ENCODE data around the gene CA10. TPM values are rescaled to one million over a fixed set of nuclear protein-coding genes. Genes with fewer than 3 reads are reported as not detected.

Gene CA10
- total and polyA plus RNA-seq, 2 donors (not counting 3 experiments of a cell fraction or from before 2014, with no cell fraction given), result not detected

DNA sequence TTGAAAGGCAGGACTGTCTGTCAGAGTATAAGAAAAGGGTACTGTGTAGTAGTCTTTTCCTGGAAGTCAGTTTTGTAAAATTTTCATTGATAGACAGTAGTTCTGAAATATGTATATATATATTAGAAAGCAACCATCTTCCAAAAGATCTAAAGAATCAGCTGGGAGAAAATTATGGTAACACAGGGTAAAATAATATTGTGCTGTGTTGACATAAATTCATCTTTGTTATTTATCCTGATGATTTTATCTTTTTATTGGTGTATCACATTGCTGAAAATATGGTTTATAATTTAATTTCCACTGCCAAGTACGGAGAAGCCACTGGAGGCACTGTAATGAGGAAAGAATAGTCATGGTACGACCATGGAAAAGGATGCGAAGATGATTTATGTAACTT lies 324.9 kb downstream of the CA10 start:
- dilution Hi-C loops (cut with MboI; ENCODE audit: extremely low pct_ligation_motif_present, low sequenced_read_pairs), result no loop called here
- ChIA-PET CTCF (no interaction called here), POLR2A (no interaction called here)
- BruUV-seq (replicated peaks), result no TSS peak
- Histone ChIP-seq H3K9me1 (replicated peaks; ENCODE audit: control insufficient read depth, extremely low read depth, insufficient read depth, low read length) (no peaks in the 10 kb centered on the region), H3K36me3 (ENCODE audit: control insufficient read depth in 2 of 2, extremely low read depth in 1 of 2, insufficient read depth in 2 of 2, low read length in 2 of 2) (no peaks in the 10 kb centered on the region), H3K27ac (ENCODE audit: insufficient read depth, low read depth, low read length) (no peak overlapping the region), H2AFZ (ENCODE audit: low read depth, low read length) (no peak overlapping the region), H3K4me1 (ENCODE audit: control insufficient read depth, extremely low read depth, insufficient read depth, low read length) (no peaks in the 10 kb centered on the region), H3K4me3 (replicated peaks in 1 of 3; ENCODE audit: insufficient read depth in 1 of 3, low read depth in 1 of 3, low read length in 3 of 3) (no peak overlapping the region), H3K79me2 (ENCODE audit: control insufficient read depth, insufficient read depth, low read length) (no peaks in the 10 kb centered on the region), H3K27me3 (ENCODE audit: control insufficient read depth in 2 of 2, insufficient read depth in 2 of 2, low read length in 2 of 2) (no peaks in the 10 kb centered on the region), H3K9ac (replicated peaks; ENCODE audit: extremely low read depth, insufficient read depth, low read length) (no peak overlapping the region), H4K20me1 (replicated peaks; ENCODE audit: control insufficient read depth, extremely low read depth, insufficient read depth, low read length) (no peaks in the 10 kb centered on the region), H3K9me3 (replicated peaks; ENCODE audit: control insufficient read depth, insufficient read depth, low read length) (no peaks in the 10 kb centered on the region), H3K4me2 (ENCODE audit: insufficient read depth, low read length) (no peak overlapping the region)
- TF ChIP-seq, protein P1, sequence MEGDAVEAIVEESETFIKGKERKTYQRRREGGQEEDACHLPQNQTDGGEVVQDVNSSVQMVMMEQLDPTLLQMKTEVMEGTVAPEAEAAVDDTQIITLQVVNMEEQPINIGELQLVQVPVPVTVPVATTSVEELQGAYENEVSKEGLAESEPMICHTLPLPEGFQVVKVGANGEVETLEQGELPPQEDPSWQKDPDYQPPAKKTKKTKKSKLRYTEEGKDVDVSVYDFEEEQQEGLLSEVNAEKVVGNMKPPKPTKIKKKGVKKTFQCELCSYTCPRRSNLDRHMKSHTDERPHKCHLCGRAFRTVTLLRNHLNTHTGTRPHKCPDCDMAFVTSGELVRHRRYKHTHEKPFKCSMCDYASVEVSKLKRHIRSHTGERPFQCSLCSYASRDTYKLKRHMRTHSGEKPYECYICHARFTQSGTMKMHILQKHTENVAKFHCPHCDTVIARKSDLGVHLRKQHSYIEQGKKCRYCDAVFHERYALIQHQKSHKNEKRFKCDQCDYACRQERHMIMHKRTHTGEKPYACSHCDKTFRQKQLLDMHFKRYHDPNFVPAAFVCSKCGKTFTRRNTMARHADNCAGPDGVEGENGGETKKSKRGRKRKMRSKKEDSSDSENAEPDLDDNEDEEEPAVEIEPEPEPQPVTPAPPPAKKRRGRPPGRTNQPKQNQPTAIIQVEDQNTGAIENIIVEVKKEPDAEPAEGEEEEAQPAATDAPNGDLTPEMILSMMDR (IDR thresholded peaks at IDR 0.05; ENCODE audit: extremely low read depth in 1 of 2, insufficient read depth in 1 of 2, low read depth in 1 of 2, low read length in 2 of 2), result no peak
- TF ChIP-seq FOS (IDR thresholded peaks at IDR 0.05; ENCODE audit: borderline replicate concordance, insufficient read depth, low read length) (no peak), EZH2 (IDR thresholded peaks at IDR 0.05; ENCODE audit: borderline replicate concordance, low read depth, low read length, severe bottlenecking) (no peak), JUN (IDR thresholded peaks at IDR 0.05; ENCODE audit: borderline replicate concordance, insufficient read depth, insufficient read length, low read depth) (no peak), POLR2AphosphoS5 (IDR thresholded peaks at IDR 0.05; ENCODE audit: insufficient read depth, low read depth, low read length) (no peak), MYC (IDR thresholded peaks at IDR 0.05; ENCODE audit: low read depth, low read length) (no peak)
- TF ChIP-seq, protein P2, sequence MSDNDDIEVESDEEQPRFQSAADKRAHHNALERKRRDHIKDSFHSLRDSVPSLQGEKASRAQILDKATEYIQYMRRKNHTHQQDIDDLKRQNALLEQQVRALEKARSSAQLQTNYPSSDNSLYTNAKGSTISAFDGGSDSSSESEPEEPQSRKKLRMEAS (IDR thresholded peaks at IDR 0.05; ENCODE audit: insufficient read depth, insufficient read length), result no peak
- FAIRE-seq (no peak), DNase-seq (ENCODE audit: low read depth, low spot score) (no peak)
- intact Hi-C loops (cut with micrococcal nuclease), result no loop called here
